ENCODE measurements around the gene RAMP1.

RAMP1 gene

GRCh38 chr2:237956402-237956736, 96.9 kb downstream of the RAMP1 start:
- DNase-seq (ENCODE audit: extremely low read depth, low read depth): no peak
- no peak for TF ChIP-seq CTCF (IDR thresholded peaks at IDR 0.05; ENCODE audit: low read depth, low read length, missing control alignments)
- H3K4me3 ChIP-seq (replicated peaks; ENCODE audit: low read depth, low read length): peak overlapping the region; percentile 30

GRCh38 chr2:237961637-237962036, 102.2 kb downstream of the RAMP1 start:
- TF ChIP-seq CTCF (IDR thresholded peaks at IDR 0.05; ENCODE audit: low read depth, low read length, missing control alignments): no peak

More at GRCh38 chr2:237961637-237962036, 102.2 kb downstream of the RAMP1 start:
- no peak for DNase-seq (ENCODE audit: extremely low read depth, low read depth)
- H3K4me3 ChIP-seq (replicated peaks; ENCODE audit: low read depth, low read length): no peak overlapping the region
